Left lung (tissue), 8 donors: ENCODE results near the gene DDC. TPM values are rescaled to one million over a fixed set of nuclear protein-coding genes. Genes with fewer than 3 reads are reported as not detected.

Experiments
- polyA plus RNA-seq, 6 donors: library from polyadenylated mRNA; unstranded; fragments of 120-200 nt; gene quantifications; one replicate each; pipeline ENCODE4 v1.2.1, GENCODE V29; 2013; ENCODE audit not compliant: insufficient read length in 6 of 6
- total RNA-seq, 2 donors: library from RNA; stranded (reverse); fragmentation: NEBNext Ultra II Directional; extraction: Animal tissue kit (Norgen Biotek cat#: 25700); gene quantifications; one replicate each; pipeline ENCODE4 v1.2.1, GENCODE V29; 2021
- donor health status: DM: no; HTN: yes; CAD: no.
- donor health status: DM: no; HTN: no; CAD: no.

Gene DDC
- total and polyA plus RNA-seq, 8 donors = 0.90 to 17.6 (median 9.2) TPM

Other genes with a start within 250 kb of the DDC start
- gene FIGNL1, start 115.1 kb downstream of the DDC start, total RNA-seq = 10 to 100 TPM; 12.0 to 13.5 TPM
- gene FIGNL1, start 115.1 kb downstream of the DDC start, polyA plus RNA-seq = 10 to 100 TPM; 24.3 to 44.8 (median 38.6) TPM
- gene GRB10, start 217.5 kb upstream of the DDC start, total RNA-seq = 10 to 100 TPM; 41.1 to 58.3 TPM
- 10 to 100 TPM; 38.8 to 52.0 (median 43.9) TPM for gene GRB10, start 217.5 kb upstream of the DDC start, polyA plus RNA-seq